Measurements from ENCODE around the gene AMBRA1.

Gene AMBRA1

GRCh38 chr11:46404476-46405017 lies 189.3 kb downstream of the AMBRA1 start:
- Histone ChIP-seq H3K27ac (ENCODE audit: low read depth, low read length) (no peak overlapping the region), H3K56ac (ENCODE audit: low read length) (no peak overlapping the region), H3K4ac (ENCODE audit: low read depth, low read length) (no peak overlapping the region), H3K79me1 (ENCODE audit: low read length) (no peaks in the 10 kb centered on the region), H4K5ac (ENCODE audit: low read length) (no peak overlapping the region), H4K8ac (ENCODE audit: low read depth, low read length) (no peak overlapping the region), H3K79me2 (ENCODE audit: control insufficient read depth, insufficient read depth, low read length) (no peaks in the 10 kb centered on the region), H3K4me3 (ENCODE audit: low read length) (no peak overlapping the region), H3K4me1 (ENCODE audit: control insufficient read depth, low read depth, low read length) (no peaks in the 10 kb centered on the region), H2BK15ac (replicated peaks; ENCODE audit: low read depth) (no peak overlapping the region), H2BK5ac (ENCODE audit: low read length) (no peak overlapping the region), H2BK120ac (ENCODE audit: low read depth, low read length) (no peak overlapping the region), H3K23ac (ENCODE audit: low read length) (no peak overlapping the region), H3K9ac (ENCODE audit: low read length) (no peak overlapping the region), H3K36me3 (ENCODE audit: control insufficient read depth, insufficient read depth, low read length) (no peaks in the 10 kb centered on the region), H3K18ac (ENCODE audit: low read length) (no peak overlapping the region), H3K4me2 (ENCODE audit: low read length) (no peak overlapping the region), H3K27me3 (ENCODE audit: insufficient read depth, low read length, poor library complexity) (no peaks in the 10 kb centered on the region), H2AK5ac (ENCODE audit: low read length) (no peak overlapping the region)
- no peak for DNase-seq
- WGBS (ENCODE audit: extremely low coverage, insufficient coverage, low lambda C conversion rate): no CpG with 5 or more reads among the region's 5 CpGs

- Histone ChIP-seq H2BK5ac (ENCODE audit: low read length) (no peak overlapping the region), H3K27me3 (ENCODE audit: insufficient read depth, low read length, poor library complexity) (no peaks in the 10 kb centered on the region), H2BK15ac (replicated peaks; ENCODE audit: low read depth) (no peak overlapping the region), H2AK5ac (ENCODE audit: low read length) (no peak overlapping the region), H3K18ac (ENCODE audit: low read length) (no peak overlapping the region), H2BK120ac (ENCODE audit: low read depth, low read length) (no peak overlapping the region), H3K4me1 (ENCODE audit: control insufficient read depth, low read depth, low read length) (no peaks in the 10 kb centered on the region), H3K9ac (ENCODE audit: low read length) (no peak overlapping the region), H3K56ac (ENCODE audit: low read length) (no peak overlapping the region), H3K4ac (ENCODE audit: low read depth, low read length) (no peak overlapping the region), H3K79me1 (ENCODE audit: low read length) (no peaks in the 10 kb centered on the region), H3K4me3 (ENCODE audit: low read length) (no peak overlapping the region), H4K5ac (ENCODE audit: low read length) (no peak overlapping the region), H3K23ac (ENCODE audit: low read length) (no peak overlapping the region), H3K4me2 (ENCODE audit: low read length) (no peak overlapping the region), H3K79me2 (ENCODE audit: control insufficient read depth, insufficient read depth, low read length) (no peaks in the 10 kb centered on the region), H3K27ac (ENCODE audit: low read depth, low read length) (no peak overlapping the region), H3K36me3 (ENCODE audit: control insufficient read depth, insufficient read depth, low read length) (no peaks in the 10 kb centered on the region), H4K8ac (ENCODE audit: low read depth, low read length) (no peak overlapping the region)
- no peak for DNase-seq
- no CpG with 5 or more reads among the region's 6 CpGs for WGBS (ENCODE audit: extremely low coverage, insufficient coverage, low lambda C conversion rate)
Measured at GRCh38 chr11:46402957-46403902, 190.6 kb downstream of the AMBRA1 start.

- Histone ChIP-seq H3K4me1 (ENCODE audit: control insufficient read depth, low read depth, low read length) (no peaks in the 10 kb centered on the region), H3K4ac (ENCODE audit: low read depth, low read length) (no peak overlapping the region), H3K23ac (ENCODE audit: low read length) (no peak overlapping the region), H2AK5ac (ENCODE audit: low read length) (no peak overlapping the region), H3K4me2 (ENCODE audit: low read length) (no peak overlapping the region), H3K27ac (ENCODE audit: low read depth, low read length) (no peak overlapping the region), H4K5ac (ENCODE audit: low read length) (no peak overlapping the region), H3K79me1 (ENCODE audit: low read length) (no peaks in the 10 kb centered on the region), H4K8ac (ENCODE audit: low read depth, low read length) (no peak overlapping the region), H3K79me2 (ENCODE audit: control insufficient read depth, insufficient read depth, low read length) (no peaks in the 10 kb centered on the region), H3K56ac (ENCODE audit: low read length) (no peak overlapping the region), H3K27me3 (ENCODE audit: insufficient read depth, low read length, poor library complexity) (no peaks in the 10 kb centered on the region), H3K18ac (ENCODE audit: low read length) (no peak overlapping the region), H2BK5ac (ENCODE audit: low read length) (no peak overlapping the region), H2BK120ac (ENCODE audit: low read depth, low read length) (no peak overlapping the region), H3K36me3 (ENCODE audit: control insufficient read depth, insufficient read depth, low read length) (no peaks in the 10 kb centered on the region), H3K4me3 (ENCODE audit: low read length) (no peak overlapping the region), H2BK15ac (replicated peaks; ENCODE audit: low read depth) (no peak overlapping the region), H3K9ac (ENCODE audit: low read length) (no peak overlapping the region)
- no peak for DNase-seq
- no CpG with 5 or more reads among the region's 19 CpGs for WGBS (ENCODE audit: extremely low coverage, insufficient coverage, low lambda C conversion rate)
Measured at GRCh38 chr11:46397526-46397925, 196.3 kb downstream of the AMBRA1 start.

GRCh38 chr11:46393759-46394158 lies 200.1 kb downstream of the AMBRA1 start:
- no peak overlapping the region for H2BK15ac ChIP-seq (replicated peaks; ENCODE audit: low read depth)
- H3K4me1 ChIP-seq (ENCODE audit: control insufficient read depth, low read depth, low read length): no peaks in the 10 kb centered on the region
- peaks cover 16% of the 10 kb centered on the region for H3K27me3 ChIP-seq (ENCODE audit: insufficient read depth, low read length, poor library complexity)
- H2AK5ac ChIP-seq (ENCODE audit: low read length): no peak overlapping the region
- no peak overlapping the region for H3K4ac ChIP-seq (ENCODE audit: low read depth, low read length)
- no peak overlapping the region for H3K27ac ChIP-seq (ENCODE audit: low read depth, low read length)
- H4K5ac ChIP-seq (ENCODE audit: low read length): no peak overlapping the region
- H3K56ac ChIP-seq (ENCODE audit: low read length): no peak overlapping the region
- H3K18ac ChIP-seq (ENCODE audit: low read length): no peak overlapping the region
- DNase-seq: no peak
- H3K4me2 ChIP-seq (ENCODE audit: low read length): no peak overlapping the region
- no peak overlapping the region for H2BK120ac ChIP-seq (ENCODE audit: low read depth, low read length)
- no peaks in the 10 kb centered on the region for H3K36me3 ChIP-seq (ENCODE audit: control insufficient read depth, insufficient read depth, low read length)
- H3K79me1 ChIP-seq (ENCODE audit: low read length): no peaks in the 10 kb centered on the region
- H3K79me2 ChIP-seq (ENCODE audit: control insufficient read depth, insufficient read depth, low read length): no peaks in the 10 kb centered on the region
- H4K8ac ChIP-seq (ENCODE audit: low read depth, low read length): no peak overlapping the region
- WGBS (ENCODE audit: extremely low coverage, insufficient coverage, low lambda C conversion rate): no CpG with 5 or more reads among the region's 4 CpGs
- no peak overlapping the region for H2BK5ac ChIP-seq (ENCODE audit: low read length)
- H3K9ac ChIP-seq (ENCODE audit: low read length): no peak overlapping the region
- no peak overlapping the region for H3K4me3 ChIP-seq (ENCODE audit: low read length)
- no peak overlapping the region for H3K23ac ChIP-seq (ENCODE audit: low read length)

GRCh38 chr11:46393231-46393616 lies 200.6 kb downstream of the AMBRA1 start:
- Histone ChIP-seq H3K27ac (ENCODE audit: low read depth, low read length) (no peak overlapping the region), H3K23ac (ENCODE audit: low read length) (no peak overlapping the region), H2BK5ac (ENCODE audit: low read length) (no peak overlapping the region), H3K36me3 (ENCODE audit: control insufficient read depth, insufficient read depth, low read length) (no peaks in the 10 kb centered on the region), H3K9ac (ENCODE audit: low read length) (no peak overlapping the region), H3K4me3 (ENCODE audit: low read length) (no peak overlapping the region), H4K5ac (ENCODE audit: low read length) (no peak overlapping the region), H2AK5ac (ENCODE audit: low read length) (no peak overlapping the region), H2BK120ac (ENCODE audit: low read depth, low read length) (no peak overlapping the region), H3K18ac (ENCODE audit: low read length) (no peak overlapping the region), H3K56ac (ENCODE audit: low read length) (no peak overlapping the region), H3K4me2 (ENCODE audit: low read length) (no peak overlapping the region), H3K27me3 (ENCODE audit: insufficient read depth, low read length, poor library complexity) (peaks cover 16% of the 10 kb centered on the region), H3K79me2 (ENCODE audit: control insufficient read depth, insufficient read depth, low read length) (no peaks in the 10 kb centered on the region), H3K4ac (ENCODE audit: low read depth, low read length) (no peak overlapping the region), H4K8ac (ENCODE audit: low read depth, low read length) (no peak overlapping the region), H2BK15ac (replicated peaks; ENCODE audit: low read depth) (no peak overlapping the region), H3K79me1 (ENCODE audit: low read length) (no peaks in the 10 kb centered on the region), H3K4me1 (ENCODE audit: control insufficient read depth, low read depth, low read length) (peaks cover 3% of the 10 kb centered on the region)
- no peak for DNase-seq
- no CpG with 5 or more reads among the region's 4 CpGs for whole genome bisulfite sequencing (ENCODE audit: extremely low coverage, insufficient coverage, low lambda C conversion rate)
